ENCODE measurements around the gene SLC25A22.
A peak's percentile ranks its signal among the peaks of the same experiment; 100 is the strongest.

The SLC25A22 gene

GRCh38 chr11:761526-762108, 36.5 kb downstream of the SLC25A22 start:
- Histone ChIP-seq H3K9ac (ENCODE audit: low read depth, low read length, poor library complexity, severe bottlenecking) (no peak overlapping the region), H4K20me1 (ENCODE audit: insufficient read depth, low read length, poor library complexity, severe bottlenecking) (no peaks in the 10 kb centered on the region), H3K4me1 (ENCODE audit: insufficient read depth, low read length, poor library complexity, severe bottlenecking) (no peaks in the 10 kb centered on the region), H3K9me2 (replicated peaks; ENCODE audit: low read depth, low read length) (no peaks in the 10 kb centered on the region), H3K79me2 (ENCODE audit: insufficient read depth, low read length) (no peaks in the 10 kb centered on the region), H3K4me2 (ENCODE audit: low read depth, low read length, poor library complexity, severe bottlenecking) (no peak overlapping the region), H2AFZ (ENCODE audit: low read length) (no peak overlapping the region), H3K27me3 (ENCODE audit: insufficient read depth, low read length, poor library complexity, severe bottlenecking) (no peaks in the 10 kb centered on the region), H3K9me3 (ENCODE audit: insufficient read depth, low read depth, low read length) (no peaks in the 10 kb centered on the region), H3K4me3 (ENCODE audit: low read length, poor library complexity, severe bottlenecking) (no peak overlapping the region), H3K36me3 (ENCODE audit: insufficient read depth, low read length) (peaks cover 73% of the 10 kb centered on the region; the same call in 1 of the 2 replicates), H3F3A (ENCODE audit: low read depth) (no peaks in the 10 kb centered on the region)
- TF ChIP-seq CTCF (conservative IDR thresholded peaks at IDR 0.05; ENCODE audit: low read length) (no peak), EZH2phosphoT487 (IDR thresholded peaks at IDR 0.05; ENCODE audit: borderline replicate concordance) (no peak)

GRCh38 chr11:760236-760635, 37.8 kb downstream of the SLC25A22 start:
- Histone ChIP-seq H3K36me3 (ENCODE audit: insufficient read depth, low read length) (peaks cover 68% of the 10 kb centered on the region; the same call in 1 of the 2 replicates), H2AFZ (ENCODE audit: low read length) (no peak overlapping the region), H3K4me1 (ENCODE audit: insufficient read depth, low read length, poor library complexity, severe bottlenecking) (no peaks in the 10 kb centered on the region), H3K4me2 (ENCODE audit: low read depth, low read length, poor library complexity, severe bottlenecking) (no peak overlapping the region), H4K20me1 (ENCODE audit: insufficient read depth, low read length, poor library complexity, severe bottlenecking) (no peaks in the 10 kb centered on the region), H3K9ac (ENCODE audit: low read depth, low read length, poor library complexity, severe bottlenecking) (no peak overlapping the region), H3K9me2 (replicated peaks; ENCODE audit: low read depth, low read length) (no peaks in the 10 kb centered on the region), H3F3A (ENCODE audit: low read depth) (no peaks in the 10 kb centered on the region), H3K79me2 (ENCODE audit: insufficient read depth, low read length) (peaks cover 6% of the 10 kb centered on the region; the same call in 1 of the 2 replicates), H3K4me3 (ENCODE audit: low read length, poor library complexity, severe bottlenecking) (no peak overlapping the region), H3K27me3 (ENCODE audit: insufficient read depth, low read length, poor library complexity, severe bottlenecking) (no peaks in the 10 kb centered on the region), H3K9me3 (ENCODE audit: insufficient read depth, low read depth, low read length) (no peaks in the 10 kb centered on the region)
- TF ChIP-seq CTCF (conservative IDR thresholded peaks at IDR 0.05; ENCODE audit: low read length) (no peak), EZH2phosphoT487 (IDR thresholded peaks at IDR 0.05; ENCODE audit: borderline replicate concordance) (no peak)

- TF ChIP-seq EZH2phosphoT487 (IDR thresholded peaks at IDR 0.05; ENCODE audit: borderline replicate concordance) (no peak), CTCF (conservative IDR thresholded peaks at IDR 0.05; ENCODE audit: low read length) (no peak)
- Histone ChIP-seq H3K9me3 (ENCODE audit: insufficient read depth, low read depth, low read length) (no peaks in the 10 kb centered on the region), H4K20me1 (ENCODE audit: insufficient read depth, low read length, poor library complexity, severe bottlenecking) (peaks cover 19% of the 10 kb centered on the region), H3K4me3 (ENCODE audit: low read length, poor library complexity, severe bottlenecking) (peak overlapping the region; percentile 79), H3K9me2 (replicated peaks; ENCODE audit: low read depth, low read length) (no peaks in the 10 kb centered on the region), H3K4me2 (ENCODE audit: low read depth, low read length, poor library complexity, severe bottlenecking) (peak overlapping the region; percentile 93), H3F3A (ENCODE audit: low read depth) (no peaks in the 10 kb centered on the region), H2AFZ (ENCODE audit: low read length) (no peak overlapping the region), H3K4me1 (ENCODE audit: insufficient read depth, low read length, poor library complexity, severe bottlenecking) (peaks cover 26% of the 10 kb centered on the region), H3K27me3 (ENCODE audit: insufficient read depth, low read length, poor library complexity, severe bottlenecking) (no peaks in the 10 kb centered on the region), H3K79me2 (ENCODE audit: insufficient read depth, low read length) (peaks cover 61% of the 10 kb centered on the region), H3K9ac (ENCODE audit: low read depth, low read length, poor library complexity, severe bottlenecking) (peak overlapping the region; percentile 78), H3K36me3 (ENCODE audit: insufficient read depth, low read length) (no peaks in the 10 kb centered on the region)
These were observed 48.4 kb downstream of the SLC25A22 start for GRCh38 chr11:749731-750130.

All from Loucy (cell line).